Measurements from ENCODE around the gene TANC1. TPM values are rescaled to one million over a fixed set of nuclear protein-coding genes. Genes with fewer than 3 reads are reported as not detected.
"Not testable (repeated sequence)": the region's sequence is repeated elsewhere in the genome, so short reads cannot be mapped to it uniquely, and the experiment has no call there.

Gene TANC1
- total and polyA plus RNA-seq, 7 donors: 3.6 to 74.5 (median 47.0) TPM

GRCh38 chr2:159032146-159032545, 63.7 kb downstream of the TANC1 start:
- Histone ChIP-seq H3K4me1 (peaks cover 0 to 45% (median 41%) of the 10 kb centered on the region in 4 donors), H3K27me3 (no peaks in the 10 kb centered on the region), H3K27ac (no peak overlapping the region), H3K4me3 (no peak overlapping the region), H3K9me3 (no peaks in the 10 kb centered on the region), H3K36me3 (no peaks in the 10 kb centered on the region)
- WGBS, 2 donors: 72 to 86% methylated on average over 3 of the region's 3 CpGs
- TF ChIP-seq CTCF (IDR thresholded peaks at IDR 0.05) (no peak), POLR2AphosphoS5 (IDR thresholded peaks at IDR 0.05) (no peak), POLR2A (IDR thresholded peaks at IDR 0.05) (no peak), EP300 (IDR thresholded peaks at IDR 0.05) (no peak)
- intact Hi-C loops (cut with DNase I): no loop called here
- no peak for DNase-seq

- no peaks in the 10 kb centered on the region for H3K36me3 ChIP-seq
- no peak for TF ChIP-seq POLR2A (IDR thresholded peaks at IDR 0.05)
- TF ChIP-seq POLR2AphosphoS5 (IDR thresholded peaks at IDR 0.05): no peak
- intact Hi-C loops (cut with DNase I): no loop called here
- H3K4me3 ChIP-seq: no peak overlapping the region
- H3K27me3 ChIP-seq: no peaks in the 10 kb centered on the region
- DNase-seq: no peak
- peaks cover 0 to 2% (median 0%) of the 10 kb centered on the region in 4 donors for H3K9me3 ChIP-seq
- WGBS, 2 donors: 79 to 86% methylated on average over 2 of the region's 2 CpGs
- no peak overlapping the region for H3K27ac ChIP-seq
- H3K4me1 ChIP-seq: peaks cover 0 to 45% (median 41%) of the 10 kb centered on the region in 4 donors
Observed at GRCh38 chr2:159032580-159032979, 64.1 kb downstream of the TANC1 start.

GRCh38 chr2:159034713-159035112, 66.3 kb downstream of the TANC1 start:
- Histone ChIP-seq H3K27me3 (no peaks in the 10 kb centered on the region), H3K36me3 (no peaks in the 10 kb centered on the region), H3K4me3 (no peak overlapping the region), H3K27ac (no peak overlapping the region), H3K9me3 (peaks cover 0 to 3% (median 0%) of the 10 kb centered on the region in 4 donors), H3K4me1 (peaks cover 0 to 45% (median 38%) of the 10 kb centered on the region in 4 donors)
- WGBS, 2 donors: 78 to 91% methylated on average over 7 of the region's 7 CpGs
- DNase-seq: no peak
- intact Hi-C loops (cut with DNase I): no loop called here
- TF ChIP-seq POLR2AphosphoS5 (IDR thresholded peaks at IDR 0.05) (no peak), EP300 (IDR thresholded peaks at IDR 0.05) (no peak), POLR2A (IDR thresholded peaks at IDR 0.05) (no peak), CTCF (IDR thresholded peaks at IDR 0.05) (no peak)

- Histone ChIP-seq H3K4me1 (peaks cover 0 to 35% (median 33%) of the 10 kb centered on the region in 4 donors), H3K27ac (peak overlapping the region in 1 of 4 donors; percentile 9), H3K27me3 (no peaks in the 10 kb centered on the region), H3K36me3 (no peaks in the 10 kb centered on the region), H3K9me3 (peaks cover 0 to 3% (median 0%) of the 10 kb centered on the region in 4 donors), H3K4me3 (no peak overlapping the region)
- no peak for DNase-seq
- WGBS, 2 donors: 51 to 74% methylated on average over 10 of the region's 10 CpGs
- intact Hi-C loops (cut with DNase I): no loop called here
- TF ChIP-seq POLR2A (IDR thresholded peaks at IDR 0.05): no peak
- peak in 1 of 4 experiments; percentile 23 for TF ChIP-seq CTCF (IDR thresholded peaks at IDR 0.05)
Observed at GRCh38 chr2:159035790-159036411, 67.5 kb downstream of the TANC1 start.

GRCh38 chr2:159036461-159036860, 68.0 kb downstream of the TANC1 start:
- H3K4me3 ChIP-seq; H3K27ac ChIP-seq; DNase-seq; H3K36me3 ChIP-seq; H3K27me3 ChIP-seq; H3K9me3 ChIP-seq; intact Hi-C loops (cut with DNase I): not testable (repeated sequence)
- peaks cover 0 to 30% (median 27%) of the 10 kb centered on the region in 4 donors for H3K4me1 ChIP-seq
- 73 to 89% methylated on average over 3 of the region's 3 CpGs for WGBS, 2 donors

- peaks cover 0 to 22% (median 14%) of the 10 kb centered on the region in 4 donors for H3K4me1 ChIP-seq
Observed at GRCh38 chr2:159041328-159041727, 72.9 kb downstream of the TANC1 start.

More at GRCh38 chr2:159041328-159041727, 72.9 kb downstream of the TANC1 start:
- H3K27ac ChIP-seq; DNase-seq; H3K4me3 ChIP-seq; H3K36me3 ChIP-seq; H3K27me3 ChIP-seq; intact Hi-C loops (cut with DNase I); H3K9me3 ChIP-seq: not testable (repeated sequence)
- WGBS, 2 donors: 94 to 95% methylated on average over 11 of the region's 11 CpGs

Measured in sigmoid colon (tissue), 7 donors.